Stimulated activated CD4-positive, alpha-beta T cell treated with anti-CD3 and anti-CD28 coated beads, Interleukin-4, amount 100 ng/mL, for 48 hours (primary cell): Measurements from ENCODE around the gene DEDD2.

ENCODE experiments used
- DNase-seq, 2 donors: peaks; one replicate each; pipeline ENCODE4 v3.0.0-alpha.2; 2020; ENCODE audit warnings: low read depth in 2 of 2

DEDD2 gene

DNA sequence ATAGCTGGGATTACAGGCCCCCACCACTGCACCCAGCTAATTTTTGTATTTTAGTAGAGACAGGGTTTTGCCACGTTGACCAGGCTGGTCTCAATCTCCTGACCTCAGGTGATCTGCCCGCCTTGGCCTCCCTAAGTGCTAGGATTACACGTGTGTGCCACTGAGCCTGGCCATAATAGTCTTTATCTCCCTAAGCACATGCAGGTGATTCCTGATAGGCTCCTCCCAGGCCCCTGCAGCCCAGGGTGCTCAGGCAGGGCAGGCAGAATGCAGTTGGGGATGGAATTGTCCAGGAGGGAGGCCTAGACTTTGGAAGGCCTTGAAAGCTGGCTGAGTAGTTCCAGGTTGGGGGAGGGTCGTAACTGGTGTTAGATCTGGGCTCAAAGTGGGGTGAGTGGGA, 11.2 kb upstream of the DEDD2 start:
- DNase-seq = no peak

DNA sequence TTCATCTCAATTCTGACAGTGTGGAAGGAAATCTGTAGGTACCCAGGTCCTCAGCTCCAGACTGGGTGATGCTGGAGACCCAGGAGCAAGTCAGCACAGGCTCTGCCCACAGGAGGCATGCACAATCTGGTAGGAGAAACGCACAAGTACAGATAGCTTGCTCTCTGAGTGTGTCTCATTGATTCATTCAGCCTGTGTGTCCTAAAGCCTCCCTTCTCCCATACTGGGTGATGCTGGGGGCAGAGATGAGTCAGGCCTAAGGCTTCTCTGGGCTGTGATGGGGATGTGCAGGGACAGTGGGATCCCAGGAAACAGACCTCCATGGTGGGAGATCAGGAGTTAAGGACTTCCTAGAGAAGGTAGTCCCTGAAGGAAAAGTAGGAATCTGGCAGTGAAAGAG, 9.4 kb upstream of the DEDD2 start:
- DNase-seq = no peak

DNA sequence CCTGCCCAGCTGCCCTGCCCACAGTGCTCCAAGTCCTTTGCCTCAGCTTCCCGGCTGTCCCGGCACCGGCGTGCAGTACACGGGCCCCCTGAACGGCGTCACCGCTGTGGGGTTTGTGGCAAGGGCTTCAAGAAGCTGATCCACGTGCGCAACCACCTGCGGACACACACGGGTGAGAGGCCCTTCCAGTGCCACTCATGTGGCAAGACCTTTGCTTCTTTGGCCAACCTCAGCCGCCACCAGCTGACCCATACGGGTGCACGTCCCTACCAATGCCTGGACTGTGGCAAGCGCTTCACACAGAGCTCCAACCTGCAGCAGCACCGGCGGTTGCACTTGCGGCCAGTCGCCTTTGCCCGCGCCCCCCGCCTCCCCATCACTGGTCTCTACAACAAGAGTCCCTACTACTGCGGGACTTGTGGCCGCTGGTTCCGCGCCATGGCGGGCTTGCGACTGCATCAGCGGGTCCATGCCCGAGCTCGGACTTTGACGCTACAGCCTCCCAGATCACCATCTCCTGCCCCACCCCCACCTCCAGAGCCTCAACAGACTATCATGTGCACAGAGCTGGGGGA, 8.3 kb upstream of the DEDD2 start:
- no peak for DNase-seq

DNA sequence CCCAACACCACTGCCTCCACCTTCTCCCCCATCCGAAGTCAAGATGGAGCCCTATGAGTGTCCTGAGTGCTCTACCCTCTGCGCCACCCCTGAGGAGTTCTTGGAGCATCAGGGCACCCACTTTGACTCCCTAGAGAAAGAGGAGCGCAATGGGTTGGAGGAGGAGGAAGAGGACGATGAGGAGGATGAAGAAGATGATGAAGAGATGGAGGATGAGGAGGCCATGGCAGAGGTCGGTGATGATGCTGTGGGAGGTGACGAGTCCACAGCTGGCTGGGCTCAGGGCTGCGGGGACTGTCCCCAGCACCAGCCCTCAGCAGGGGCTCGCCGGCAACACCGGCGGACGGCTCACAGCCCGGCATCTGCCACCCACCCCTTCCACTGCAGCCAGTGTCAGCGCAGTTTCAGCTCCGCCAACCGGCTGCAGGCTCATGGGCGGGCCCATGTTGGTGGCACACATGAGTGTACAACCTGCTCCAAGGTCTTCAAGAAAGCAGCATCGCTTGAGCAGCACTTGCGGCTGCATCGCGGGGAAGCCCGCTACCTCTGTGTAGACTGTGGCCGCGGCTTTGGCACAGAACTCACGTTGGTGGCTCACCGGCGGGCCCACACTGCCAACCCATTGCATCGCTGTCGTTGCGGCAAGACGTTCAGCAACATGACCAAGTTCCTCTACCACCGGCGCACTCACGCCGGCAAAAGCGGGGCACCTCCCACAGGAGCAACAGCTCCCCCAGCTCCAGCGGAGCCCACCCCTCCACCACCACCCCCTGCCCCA, 7.7 kb upstream of the DEDD2 start:
- no peak for DNase-seq

DNA sequence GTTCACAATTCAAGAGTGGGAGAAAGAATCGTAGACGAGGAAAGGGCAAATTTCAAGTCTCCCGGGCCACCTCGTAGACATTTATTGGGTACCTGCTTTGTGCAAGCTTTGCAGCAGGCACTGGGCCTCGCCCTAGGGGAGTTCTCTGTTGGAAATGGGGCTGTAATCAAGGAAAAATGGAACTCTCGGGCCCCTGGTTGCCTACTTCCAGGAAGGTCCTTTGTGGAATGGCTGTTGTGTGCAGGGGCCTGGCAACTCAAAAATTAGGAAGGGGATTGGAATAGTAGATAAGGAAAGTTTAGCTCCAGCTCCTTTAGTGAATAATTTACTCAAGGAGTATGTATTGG, 3.2 kb upstream of the DEDD2 start:
- no peak for DNase-seq

DNA sequence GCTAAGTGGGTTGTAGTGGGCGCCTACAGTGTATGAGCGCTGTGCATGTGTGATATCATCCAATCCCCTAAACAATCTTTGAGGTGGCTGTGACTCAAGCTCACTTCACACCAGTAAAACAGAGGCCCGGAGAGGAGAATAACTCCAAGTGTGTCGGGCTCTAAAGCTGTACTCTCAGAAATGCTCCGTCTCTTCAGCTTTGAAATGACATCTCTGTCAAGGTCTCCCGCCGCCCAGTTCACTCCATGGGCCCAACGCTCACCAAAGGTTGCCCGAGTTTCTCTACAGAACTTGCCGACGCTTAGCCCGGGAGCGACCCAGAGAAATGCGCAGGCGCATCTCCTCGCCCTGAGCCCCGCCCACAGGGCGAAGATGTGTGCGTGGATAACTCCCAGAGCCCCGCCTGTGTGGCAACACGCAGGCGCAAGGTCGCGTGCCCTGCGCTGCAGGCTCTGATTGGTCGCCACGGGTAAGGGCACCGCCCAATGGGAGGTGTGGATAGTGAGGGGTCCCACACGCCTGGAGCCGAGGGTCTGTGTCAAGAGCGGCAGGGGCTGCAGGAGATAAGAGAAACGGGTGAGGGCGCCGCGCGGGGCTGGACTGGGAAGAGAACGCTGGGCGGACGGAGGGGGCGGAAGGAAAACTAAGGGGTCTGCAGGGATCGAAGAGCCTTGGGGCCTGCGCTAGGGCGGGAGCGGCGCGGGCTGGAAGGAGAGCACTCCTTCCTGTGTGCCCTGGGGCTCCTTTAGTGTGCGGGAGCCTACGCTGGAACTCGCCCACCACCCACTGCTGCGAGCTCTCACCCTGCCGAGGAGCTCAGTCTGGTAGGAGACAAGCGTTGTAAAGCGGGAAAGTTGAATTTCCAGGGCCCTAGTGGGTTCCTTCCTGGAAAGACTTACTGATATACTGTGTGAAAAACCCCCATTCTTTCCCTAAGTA, 2.6 kb upstream of the DEDD2 start, which contains the start of gene ZNF526:
Gene ZNF526, plus strand, starts transcription at position 501 of the 939 bp plus-strand sequence. CDS start 4,092 bp downstream, outside the sequence.
- DNase-seq = peak; percentile 90 to 96

DNA sequence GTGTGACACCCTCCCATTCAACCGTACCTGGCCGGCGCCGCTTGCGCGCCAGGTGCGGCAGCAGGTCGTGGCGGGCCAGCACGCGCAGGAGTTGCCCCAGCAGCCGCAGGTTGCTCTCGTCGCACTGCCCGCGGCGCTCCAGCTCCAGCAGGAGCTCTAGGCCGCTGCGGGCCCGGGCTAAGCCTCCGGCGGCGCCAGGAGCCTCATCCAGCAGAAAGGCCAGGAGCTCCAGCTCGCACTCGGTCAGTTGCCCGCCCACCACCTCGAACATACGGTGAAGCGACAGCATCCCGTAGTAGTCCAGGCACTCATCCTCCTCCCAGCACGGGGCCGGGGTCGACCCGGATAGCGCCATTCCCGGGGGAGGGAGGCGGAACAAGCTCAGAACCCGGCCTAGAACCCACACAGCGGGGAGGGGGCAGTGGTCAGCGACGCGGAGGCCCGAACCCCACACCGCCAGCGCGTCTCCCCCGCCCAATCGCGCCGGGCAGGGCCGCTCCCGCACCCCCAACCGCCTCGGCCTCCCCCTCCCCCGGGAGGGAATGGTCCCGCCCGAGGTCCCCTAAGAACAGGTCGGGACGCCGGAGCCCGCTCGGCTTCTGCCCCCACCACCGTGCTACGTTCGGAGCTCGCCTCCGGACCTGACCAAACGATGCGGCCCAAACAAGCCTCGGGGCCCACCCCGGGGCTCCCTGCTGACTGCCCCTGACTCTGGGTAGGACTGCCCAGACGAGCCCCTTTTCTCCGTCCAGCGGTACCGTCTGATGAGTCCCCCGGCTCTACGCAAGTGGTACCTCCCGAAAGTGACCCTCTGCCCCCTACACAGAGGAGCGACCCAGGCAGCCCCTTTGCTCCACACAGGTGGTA, 591 bp downstream of the DEDD2 start:
- peak in 1 of 2 donors; percentile 27 for DNase-seq

DNA sequence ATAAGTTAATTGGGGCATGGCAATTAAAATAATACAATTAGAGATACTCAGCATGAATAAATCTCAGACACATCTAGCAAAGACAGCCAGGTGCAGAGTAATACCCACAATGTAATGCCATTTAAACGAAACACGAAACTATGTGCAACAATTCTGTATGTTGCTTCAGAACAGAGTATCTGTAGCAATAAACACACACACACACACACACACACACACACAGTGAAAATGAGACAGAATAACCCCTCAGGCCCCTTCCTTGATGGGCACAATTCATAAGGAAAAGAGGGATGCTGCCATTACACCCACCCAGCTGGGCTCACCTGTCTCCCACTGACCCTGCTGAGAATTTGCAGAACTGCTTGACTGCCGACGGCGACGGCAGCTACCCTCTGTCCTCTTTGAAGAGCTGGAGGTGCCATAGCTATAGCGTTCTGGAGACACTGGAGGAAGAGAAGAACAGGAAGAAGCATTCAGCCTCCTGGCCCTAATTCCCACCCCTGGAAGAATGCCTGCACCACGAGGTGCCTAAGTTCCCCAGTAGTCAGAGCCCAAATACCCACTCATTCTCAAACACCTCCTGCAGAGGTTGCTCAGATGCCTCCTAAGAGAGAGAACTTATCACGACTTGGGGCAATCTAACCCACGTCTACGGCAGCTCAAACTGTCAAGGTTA, 2.5 kb downstream of the DEDD2 start:
- no peak for DNase-seq

DNA sequence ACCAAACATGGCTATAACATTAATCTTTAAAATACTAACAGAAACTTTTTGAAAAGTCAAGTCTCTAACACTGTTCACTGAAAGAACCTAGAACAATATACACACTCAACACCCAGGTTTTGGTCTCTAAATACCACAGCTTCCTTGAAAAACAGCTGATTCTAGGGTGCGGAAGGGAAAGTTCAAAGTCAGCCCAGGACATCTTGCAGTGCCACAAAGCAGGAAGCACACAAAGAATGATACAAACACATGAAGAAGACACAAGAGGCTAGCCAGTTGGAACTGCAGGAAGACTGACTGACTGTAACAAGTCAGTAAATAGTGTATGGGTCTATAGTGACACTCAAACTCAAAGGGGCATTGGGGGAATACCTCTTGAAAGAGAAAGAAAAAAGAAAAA, 4.6 kb downstream of the DEDD2 start:
- no peak for DNase-seq

DNA sequence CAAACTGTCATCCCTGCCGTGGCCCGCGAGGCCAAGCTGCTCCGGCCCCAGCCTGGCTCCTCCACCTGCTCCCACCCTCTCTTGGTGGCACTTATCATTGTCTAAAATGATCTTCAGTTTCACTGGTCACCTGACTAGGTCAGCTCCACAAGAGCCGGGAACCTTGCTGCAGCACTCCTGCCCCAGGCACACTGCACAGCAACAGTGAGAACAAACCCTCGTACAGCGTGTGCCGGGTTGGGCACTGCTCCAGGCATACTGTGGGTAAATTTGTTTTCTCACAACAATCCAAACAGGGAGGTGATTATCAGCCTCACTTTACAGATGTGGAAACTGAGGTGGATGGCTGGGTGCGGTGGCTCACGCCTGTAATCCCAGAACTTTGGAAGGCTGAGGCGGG, 8.9 kb downstream of the DEDD2 start:
- DNase-seq = no peak

DNA sequence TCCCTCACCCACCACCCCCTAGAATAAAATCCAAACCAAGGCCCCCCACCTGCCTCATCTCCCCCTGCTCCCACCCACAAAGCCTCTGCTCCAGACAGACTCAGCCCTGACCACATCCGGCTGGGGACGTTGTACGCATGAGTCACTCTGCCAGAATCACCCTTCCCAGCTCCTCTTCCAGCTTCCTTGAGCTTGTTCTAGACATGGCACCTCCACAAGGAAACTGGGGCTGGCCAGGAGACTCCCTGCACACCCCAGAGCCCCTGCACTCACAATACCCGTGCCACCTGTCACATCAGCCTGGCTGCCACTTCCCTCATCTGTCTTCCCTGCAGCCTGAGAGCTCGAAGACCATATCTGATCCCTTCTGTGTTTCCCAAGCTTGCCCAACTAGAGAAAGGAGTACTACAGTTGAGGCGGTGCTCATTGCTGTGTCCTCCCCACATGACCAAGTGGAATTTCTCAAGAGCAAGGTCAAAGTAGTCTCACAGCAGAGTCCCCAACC, 9.7 kb downstream of the DEDD2 start:
- DNase-seq = no peak

DNA sequence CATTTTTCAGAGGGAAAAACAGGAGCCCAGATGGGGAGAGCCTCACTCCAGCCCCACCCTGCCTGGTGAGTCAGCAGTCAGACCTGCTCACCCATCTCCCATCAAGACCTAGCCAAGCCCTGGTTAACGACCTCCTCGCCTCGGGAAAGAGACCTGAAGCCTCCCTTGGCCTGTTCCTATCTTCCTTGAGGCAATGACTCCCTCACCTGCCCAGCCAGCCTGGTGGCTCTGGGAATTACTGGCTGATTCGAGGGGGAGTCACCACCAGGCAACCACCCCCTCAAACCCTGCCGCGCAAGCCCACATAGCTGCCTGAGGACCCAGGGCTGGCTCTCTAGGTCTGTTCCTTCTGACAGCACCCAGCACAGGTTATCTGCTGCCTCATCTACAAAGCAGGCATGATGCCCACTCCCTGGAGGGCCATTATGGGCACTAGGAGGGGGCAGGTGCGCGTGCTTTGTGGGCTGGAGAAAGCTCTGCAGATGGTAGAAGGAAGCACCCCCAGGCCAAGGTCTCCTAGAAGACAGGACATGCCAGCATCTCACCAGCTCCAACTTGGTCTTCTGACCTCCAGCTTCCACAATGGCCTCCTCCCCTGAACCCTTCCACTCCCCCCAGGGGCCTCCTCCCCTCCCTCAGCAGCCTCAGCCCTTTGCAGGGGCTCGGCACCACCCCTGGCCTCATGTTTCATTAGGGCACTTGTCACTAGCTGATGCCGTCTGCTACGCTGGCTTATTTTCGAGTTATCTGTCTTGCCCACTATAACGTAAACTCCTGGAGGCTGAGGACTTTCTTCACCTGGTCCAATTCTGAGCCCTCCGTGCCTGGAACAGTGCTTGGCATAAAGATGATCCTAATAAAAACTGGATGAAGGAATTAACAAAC, 10.4 kb downstream of the DEDD2 start:
- no peak for DNase-seq

DNA sequence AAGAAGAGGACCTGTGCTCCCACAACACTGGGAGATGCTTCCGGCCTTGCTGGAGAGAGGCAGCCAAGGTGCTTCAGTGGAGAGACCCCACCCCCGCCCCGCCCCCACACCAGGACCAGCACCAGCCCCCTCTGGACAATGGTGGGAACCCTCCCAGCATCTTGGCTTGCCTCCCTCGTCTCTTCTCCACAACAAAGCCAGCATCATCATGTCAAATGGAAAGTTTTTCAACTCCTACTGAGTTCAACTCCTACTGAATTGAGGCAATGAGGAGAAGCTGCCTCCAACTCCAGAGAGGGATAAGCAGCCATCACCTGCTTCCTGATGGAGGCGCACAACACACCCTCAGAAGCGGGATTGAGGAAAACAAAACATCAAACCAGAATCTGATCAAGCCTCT, 12.8 kb downstream of the DEDD2 start:
- no peak for DNase-seq

DNA sequence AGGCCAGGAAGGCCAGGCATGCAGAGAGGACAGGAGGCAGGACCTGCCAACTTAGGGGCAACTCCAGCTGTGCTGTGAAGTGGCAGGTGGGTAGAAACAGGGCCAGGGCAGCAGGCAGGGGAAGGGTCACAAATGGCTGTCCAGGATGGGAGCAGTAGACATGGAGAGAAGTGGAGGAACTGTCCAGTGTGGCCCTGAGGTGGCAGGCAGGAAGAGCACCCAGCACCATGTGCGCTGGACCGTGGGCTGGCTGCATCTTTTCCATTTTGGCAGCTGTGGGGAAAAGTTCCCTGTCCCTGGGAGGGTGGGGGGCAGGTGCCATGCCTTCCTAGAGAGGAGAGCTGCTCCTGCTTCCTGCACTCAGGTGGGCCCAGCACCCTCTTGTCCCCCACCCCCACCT, 13.8 kb downstream of the DEDD2 start:
- no peak for DNase-seq

DNA sequence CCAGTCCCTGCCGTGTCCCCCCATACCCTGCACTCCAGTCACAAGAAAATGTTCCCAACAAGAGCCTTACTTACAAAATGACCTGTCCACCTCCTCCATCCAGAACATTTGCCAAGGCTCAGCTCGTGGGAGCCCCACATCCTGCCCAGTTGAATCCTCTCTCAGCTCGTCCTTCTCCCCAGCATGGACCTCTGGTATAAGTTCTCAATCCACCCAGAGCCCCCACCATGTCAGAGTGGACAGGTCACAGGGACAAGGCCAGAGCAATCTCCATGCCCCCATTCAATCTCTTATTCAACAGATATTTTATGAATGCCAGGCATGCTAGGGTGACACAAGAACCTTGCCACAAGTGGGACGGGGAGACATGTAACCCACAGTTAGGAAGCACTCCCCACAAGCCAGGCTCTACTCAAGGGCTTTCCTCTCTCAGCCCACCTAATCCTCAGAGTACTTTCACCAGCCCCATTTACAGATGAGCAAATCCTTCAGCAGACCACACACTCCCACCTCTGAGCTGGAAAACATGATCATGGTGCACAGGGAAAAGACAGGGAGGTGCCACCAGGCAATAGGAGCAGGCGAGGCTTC, 15.1 kb downstream of the DEDD2 start:
- no peak for DNase-seq

DNA sequence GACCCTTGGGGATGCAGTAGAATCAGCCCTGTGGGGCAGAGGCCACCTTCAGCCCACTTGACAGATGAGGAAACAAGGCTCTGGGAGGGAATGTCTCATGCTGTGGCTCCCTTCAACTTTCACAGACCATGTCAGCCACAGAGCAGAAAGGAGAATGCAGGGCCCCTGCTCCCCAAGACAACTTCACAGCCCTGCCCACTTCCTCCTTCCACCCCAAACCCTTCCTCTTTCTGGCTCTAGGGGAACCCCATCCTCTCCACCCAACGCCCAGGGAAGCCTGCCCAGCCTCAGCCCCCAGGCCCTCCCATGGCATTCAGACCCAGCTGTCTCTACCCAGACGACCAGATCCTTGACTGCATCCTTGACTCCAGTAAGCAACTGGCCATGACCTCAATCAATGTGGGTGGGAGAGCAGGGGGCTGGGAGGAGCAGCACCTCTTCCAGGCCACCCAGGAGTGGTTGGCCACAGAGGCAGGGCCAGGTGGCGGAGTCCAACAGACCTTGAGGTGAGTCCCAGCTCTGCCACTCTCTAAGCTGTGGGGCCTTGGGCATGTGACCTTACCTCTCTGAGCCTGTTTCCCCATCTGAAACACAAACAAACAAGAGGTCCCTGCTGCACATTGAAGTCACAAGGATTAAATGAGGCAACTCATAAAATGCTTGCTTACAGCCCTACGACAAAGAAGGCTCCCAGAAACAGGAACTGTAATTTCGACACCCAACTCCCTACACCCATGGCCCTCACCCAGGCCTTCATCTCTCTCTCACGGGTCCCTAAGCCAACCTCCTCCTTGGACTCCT, 15.8 kb downstream of the DEDD2 start:
- DNase-seq = no peak

DNA sequence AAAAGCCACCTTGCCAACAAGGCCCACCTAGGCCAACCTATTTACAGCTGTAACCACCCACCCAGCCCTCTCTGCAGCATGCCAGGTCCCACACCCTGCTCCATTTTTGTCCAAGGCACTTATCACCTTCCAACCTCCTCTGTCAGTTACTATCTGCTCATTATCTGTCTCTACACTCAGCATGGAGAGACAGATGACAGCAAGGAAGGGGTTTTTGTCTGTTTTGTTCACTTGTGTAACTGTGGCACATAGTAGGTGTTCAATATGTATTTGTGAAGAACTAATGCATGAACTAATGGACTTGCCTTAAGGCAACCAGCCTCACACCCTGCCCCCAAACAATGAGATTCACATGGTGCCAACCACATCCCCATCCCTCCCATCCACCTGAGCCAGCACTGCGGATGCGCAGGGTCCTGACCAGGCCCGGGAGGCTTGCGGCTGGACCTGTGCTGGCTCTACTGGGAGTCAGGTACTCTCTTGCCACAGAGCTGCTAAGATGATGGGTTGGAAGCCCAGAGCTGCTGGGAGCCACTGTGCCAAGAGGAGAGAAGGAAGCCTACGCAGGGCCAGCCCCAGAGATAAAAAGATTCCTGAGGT, 17.3 kb downstream of the DEDD2 start:
- DNase-seq = no peak

DNA sequence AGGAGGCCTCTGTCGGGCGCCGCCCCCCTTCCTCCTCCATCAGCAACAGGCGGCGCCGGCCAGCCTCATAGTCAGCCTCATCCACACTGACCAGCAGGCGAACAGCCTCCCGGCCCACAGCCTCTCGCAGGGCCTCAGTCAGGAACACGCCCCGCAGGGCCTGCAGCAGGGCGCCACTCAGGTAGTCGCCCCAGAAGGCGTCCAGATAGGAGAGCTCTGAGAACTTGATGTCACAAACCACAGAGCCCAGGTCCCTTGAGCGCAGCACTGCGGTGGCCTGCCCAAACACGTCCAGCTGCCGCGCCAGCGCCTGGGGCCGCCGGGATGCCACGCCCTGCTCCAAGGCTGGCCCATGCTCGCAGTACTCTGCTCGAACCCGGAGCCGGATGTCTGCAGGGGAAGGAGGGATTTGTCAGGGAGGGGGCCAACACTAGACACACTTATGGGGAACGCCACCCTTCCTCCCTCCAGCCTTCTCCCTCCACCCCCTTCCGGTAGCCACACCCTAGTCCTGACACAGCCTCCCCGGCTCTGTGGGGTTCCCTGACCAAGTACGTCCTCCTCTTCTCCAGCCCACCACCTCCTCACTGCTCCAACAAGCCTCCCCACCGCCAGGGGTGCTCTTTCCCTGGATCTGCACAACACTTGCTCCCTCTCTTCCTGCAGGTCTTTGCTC, 17.9 kb downstream of the DEDD2 start:
- peak; percentile 48 to 56 for DNase-seq
